ENCODE data around the gene SLC47A1.

- TF ChIP-seq CTCF (IDR thresholded peaks at IDR 0.05) = no peak
- TF ChIP-seq EZH2 (IDR thresholded peaks at IDR 0.05; ENCODE audit: borderline replicate concordance, insufficient read depth, low read depth, low read length, poor library complexity, severe bottlenecking) = no peak
Measured at GRCh38 chr17:19610311-19610710, 76.7 kb downstream of the SLC47A1 start.
